Neural progenitor cell (in vitro differentiated cells): Measurements from ENCODE around the gene LPP. TPM values are rescaled to one million over a fixed set of nuclear protein-coding genes. Genes with fewer than 3 reads are reported as not detected.

Experiments
- DNase-seq: peaks from one replicate; pipeline ENCODE4 v3.0.0-alpha.2; 2016; ENCODE audit warnings: low spot score
- H2AFZ ChIP-seq: fragments of 200-600 bp; sonication (generic); replicated peaks from 2 replicates; pipeline ENCODE4 v1.6.1; 2016; ENCODE audit warnings: antibody characterized with exemption
- H3F3A ChIP-seq: fragments of 200-600 bp; sonication (generic); 2 replicates; pipeline ENCODE4 v1.6.1; 2016; ENCODE audit warnings: antibody characterized with exemption, low read depth
- H3K27ac ChIP-seq: fragments of 200-600 bp; sonication (generic); 2 replicates; pipeline ENCODE4 v1.5.1; 2016; ENCODE audit warnings: mild to moderate bottlenecking
- H3K27me3 ChIP-seq: fragments of 200-600 bp; sonication (generic); 2 replicates; pipeline ENCODE4 v1.6.1; 2016; ENCODE audit warnings: mild to moderate bottlenecking, moderate library complexity
- H3K36me3 ChIP-seq: fragments of 200-600 bp; sonication (generic); 2 replicates; pipeline ENCODE4 v1.5.1; 2016
- H3K4me1 ChIP-seq: fragments of 200-600 bp; sonication (generic); 2 replicates; pipeline ENCODE4 v1.6.1; 2016; ENCODE audit warnings: mixed run types
- H3K4me2 ChIP-seq: fragments of 200-600 bp; sonication (generic); 2 replicates; pipeline ENCODE4 v1.6.1; 2016
- H3K4me3 ChIP-seq: fragments of 200-600 bp; sonication (generic); 2 replicates; pipeline ENCODE4 v1.5.1; 2016
- H3K79me2 ChIP-seq: fragments of 200-600 bp; sonication (generic); 2 replicates; pipeline ENCODE4 v1.6.1; 2016; ENCODE audit warnings: low read depth
- H3K9ac ChIP-seq: fragments of 200-600 bp; sonication (generic); 2 replicates; pipeline ENCODE4 v1.6.1; 2016
- H3K9me3 ChIP-seq: fragments of 200-600 bp; sonication (generic); 2 replicates; pipeline ENCODE4 v1.5.1; 2016; ENCODE audit warnings: low read depth
- H4K20me1 ChIP-seq: fragments of 200-600 bp; sonication (generic); 2 replicates; pipeline ENCODE4 v1.6.1; 2016; ENCODE audit warnings: low read depth
- H3K27ac Mint-ChIP-seq: 3 replicates; pipeline ENCODE4 v1.8.0; 2021; ENCODE audit warnings: mixed read lengths
- H3K27me3 Mint-ChIP-seq: 2 replicates; pipeline ENCODE4 v1.8.0; 2022; ENCODE audit warnings: low read depth, mild to moderate bottlenecking, inconsistent platforms, moderate library complexity, mixed read lengths; ENCODE audit not compliant: insufficient read depth
- H3K36me3 Mint-ChIP-seq: 3 replicates; pipeline ENCODE4 v1.8.0; 2021; ENCODE audit warnings: mixed read lengths
- H3K4me1 Mint-ChIP-seq: 3 replicates; pipeline ENCODE4 v1.8.0; 2021; ENCODE audit warnings: mixed read lengths
- H3K4me3 Mint-ChIP-seq: 3 replicates; pipeline ENCODE4 v1.8.0; 2021; ENCODE audit warnings: mild to moderate bottlenecking, moderate library complexity, mixed read lengths
- H3K9me3 Mint-ChIP-seq: 3 replicates; pipeline ENCODE4 v1.8.0; 2020; ENCODE audit warnings: mixed read lengths
- EZH2 ChIP-seq: fragments of 200-600 bp; sonication (generic); IDR thresholded peaks from 2 replicates; pipeline ENCODE4 v1.6.1; 2017; ENCODE audit warnings: antibody characterized with exemption, mild to moderate bottlenecking, moderate library complexity
- EZH2phosphoT487 ChIP-seq: fragments of 200-600 bp; sonication (generic); IDR thresholded peaks from 2 replicates; pipeline ENCODE4 v1.6.1; 2017; ENCODE audit warnings: antibody characterized with exemption
- total RNA-seq: library from RNA; depleted of rRNA; stranded (reverse); fragments of >200 nt; gene quantifications from 2 replicates; pipeline ENCODE4 v1.2.3, GENCODE V29; 2015; ENCODE audit warnings: low replicate concordance
- TF ChIP-seq, protein P1 (sequence below): fragments of 200-600 bp; sonication (generic); IDR thresholded peaks from 2 replicates; pipeline ENCODE4 v1.5.1; 2017; ENCODE audit warnings: antibody characterized with exemption, mild to moderate bottlenecking

LPP gene
- total RNA-seq, 1 donor from 2014 or later, result 18.9 TPM

GRCh38 chr3:188168186-188168585 is 14.2 kb downstream of the LPP start:
- Mint-ChIP-seq H3K36me3 (peaks cover 9% of the 10 kb centered on the region), H3K27me3 (peaks cover 2% of the 10 kb centered on the region), H3K27ac (no peak overlapping the region), H3K9me3 (no peaks in the 10 kb centered on the region), H3K4me3 (no peak overlapping the region), H3K4me1 (peaks cover 32% of the 10 kb centered on the region)
- Histone ChIP-seq H3K36me3 (no peaks in the 10 kb centered on the region), H3K27ac (no peak overlapping the region), H3K79me2 (peaks cover 75% of the 10 kb centered on the region), H3K4me3 (no peak overlapping the region), H3K9me3 (no peaks in the 10 kb centered on the region), H3K9ac (no peak overlapping the region), H4K20me1 (peaks cover 24% of the 10 kb centered on the region), H3K27me3 (no peaks in the 10 kb centered on the region), H3K4me1 (peaks cover 19% of the 10 kb centered on the region), H3K4me2 (no peak overlapping the region), H3F3A (no peaks in the 10 kb centered on the region), H2AFZ (no peak overlapping the region)
- DNase-seq, result no peak
- no peak for TF ChIP-seq EZH2phosphoT487
- no peak for TF ChIP-seq EZH2

- Histone ChIP-seq H3K36me3 (no peaks in the 10 kb centered on the region), H3K4me2 (no peak overlapping the region), H3K9ac (no peak overlapping the region), H3K9me3 (no peaks in the 10 kb centered on the region), H2AFZ (no peak overlapping the region), H3K79me2 (peaks cover 70% of the 10 kb centered on the region), H3K4me1 (peaks cover 19% of the 10 kb centered on the region), H3F3A (no peaks in the 10 kb centered on the region), H3K27ac (no peak overlapping the region), H3K27me3 (no peaks in the 10 kb centered on the region), H3K4me3 (no peak overlapping the region), H4K20me1 (peaks cover 21% of the 10 kb centered on the region)
- no peak for DNase-seq
- H3K4me1 Mint-ChIP-seq, result peaks cover 32% of the 10 kb centered on the region
- H3K36me3 Mint-ChIP-seq, result peaks cover 13% of the 10 kb centered on the region
- H3K4me3 Mint-ChIP-seq, result no peak overlapping the region
- H3K9me3 Mint-ChIP-seq, result no peaks in the 10 kb centered on the region
- peaks cover 2% of the 10 kb centered on the region for H3K27me3 Mint-ChIP-seq
- TF ChIP-seq EZH2, result no peak
- no peak for TF ChIP-seq EZH2phosphoT487
- TF ChIP-seq, protein P1, sequence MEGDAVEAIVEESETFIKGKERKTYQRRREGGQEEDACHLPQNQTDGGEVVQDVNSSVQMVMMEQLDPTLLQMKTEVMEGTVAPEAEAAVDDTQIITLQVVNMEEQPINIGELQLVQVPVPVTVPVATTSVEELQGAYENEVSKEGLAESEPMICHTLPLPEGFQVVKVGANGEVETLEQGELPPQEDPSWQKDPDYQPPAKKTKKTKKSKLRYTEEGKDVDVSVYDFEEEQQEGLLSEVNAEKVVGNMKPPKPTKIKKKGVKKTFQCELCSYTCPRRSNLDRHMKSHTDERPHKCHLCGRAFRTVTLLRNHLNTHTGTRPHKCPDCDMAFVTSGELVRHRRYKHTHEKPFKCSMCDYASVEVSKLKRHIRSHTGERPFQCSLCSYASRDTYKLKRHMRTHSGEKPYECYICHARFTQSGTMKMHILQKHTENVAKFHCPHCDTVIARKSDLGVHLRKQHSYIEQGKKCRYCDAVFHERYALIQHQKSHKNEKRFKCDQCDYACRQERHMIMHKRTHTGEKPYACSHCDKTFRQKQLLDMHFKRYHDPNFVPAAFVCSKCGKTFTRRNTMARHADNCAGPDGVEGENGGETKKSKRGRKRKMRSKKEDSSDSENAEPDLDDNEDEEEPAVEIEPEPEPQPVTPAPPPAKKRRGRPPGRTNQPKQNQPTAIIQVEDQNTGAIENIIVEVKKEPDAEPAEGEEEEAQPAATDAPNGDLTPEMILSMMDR, result no peak
- no peak overlapping the region for H3K27ac Mint-ChIP-seq
These were observed 14.7 kb downstream of the LPP start for GRCh38 chr3:188168648-188169047.

DNA sequence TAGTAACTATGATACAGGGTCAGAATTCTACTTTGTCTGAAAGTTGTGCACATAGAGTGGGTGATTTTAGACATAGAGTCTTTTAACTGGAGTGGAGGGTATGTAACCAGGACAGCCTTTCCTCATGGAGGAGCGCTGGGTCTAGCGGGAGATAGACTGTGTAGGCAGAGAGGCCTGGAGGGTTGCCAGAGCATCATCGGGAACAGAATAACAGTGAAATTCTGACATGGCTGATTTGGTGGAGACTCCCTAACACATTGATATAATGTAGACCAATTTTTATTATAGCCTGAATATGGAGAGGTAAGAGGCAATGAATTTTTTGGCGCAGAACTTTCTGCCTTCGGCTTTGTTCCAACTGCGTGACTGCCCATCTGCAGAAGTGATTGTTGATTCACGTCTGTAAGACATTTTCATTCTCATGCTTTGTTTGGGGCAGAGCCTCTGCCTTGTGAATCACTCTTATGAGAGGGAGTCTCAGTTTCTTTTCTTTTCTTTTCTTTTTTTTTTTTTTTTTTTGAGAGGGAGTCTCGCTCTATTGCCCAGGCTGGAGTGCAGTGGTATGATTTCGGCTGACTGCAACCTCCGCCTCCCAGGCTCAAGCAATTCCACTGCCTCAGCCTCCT is 16.0 kb downstream of the LPP start:
- H3K4me3 Mint-ChIP-seq, result no peak overlapping the region
- Histone ChIP-seq H3K4me1 (peaks cover 19% of the 10 kb centered on the region), H4K20me1 (peaks cover 11% of the 10 kb centered on the region), H3K9ac (no peak overlapping the region), H3F3A (no peaks in the 10 kb centered on the region), H2AFZ (no peak overlapping the region), H3K9me3 (no peaks in the 10 kb centered on the region), H3K79me2 (peaks cover 64% of the 10 kb centered on the region), H3K27me3 (no peaks in the 10 kb centered on the region), H3K4me2 (no peak overlapping the region), H3K27ac (no peak overlapping the region), H3K4me3 (no peak overlapping the region), H3K36me3 (no peaks in the 10 kb centered on the region)
- H3K36me3 Mint-ChIP-seq, result peaks cover 15% of the 10 kb centered on the region
- peaks cover 35% of the 10 kb centered on the region for H3K4me1 Mint-ChIP-seq
- H3K27me3 Mint-ChIP-seq, result peaks cover 2% of the 10 kb centered on the region
- no peak for DNase-seq
- no peaks in the 10 kb centered on the region for H3K9me3 Mint-ChIP-seq
- no peak overlapping the region for H3K27ac Mint-ChIP-seq
- no peak for TF ChIP-seq EZH2
- TF ChIP-seq, protein P1, result no peak
